IPS-18a (cell line): ENCODE results near the gene CIAO3.

ENCODE experiments used
- H3K27ac ChIP-seq: one replicate; pipeline ENCODE4 v1.5.1; 2013; ENCODE audit warnings: low read length
- H3K27me3 ChIP-seq: one replicate; pipeline ENCODE4 v1.6.1; 2013; ENCODE audit warnings: mild to moderate bottlenecking, low read length; ENCODE audit not compliant: control insufficient read depth, insufficient read depth
- H3K36me3 ChIP-seq: one replicate; pipeline ENCODE4 v1.6.1; 2013; ENCODE audit warnings: low read depth, low read length; ENCODE audit not compliant: control insufficient read depth
- H3K4me1 ChIP-seq: one replicate; pipeline ENCODE4 v1.6.1; 2013; ENCODE audit warnings: low read depth, low read length; ENCODE audit not compliant: control insufficient read depth
- H3K4me3 ChIP-seq: one replicate; pipeline ENCODE4 v1.5.1; 2013; ENCODE audit warnings: low read length
- H3K9ac ChIP-seq: one replicate; pipeline ENCODE4 v1.6.1; 2013; ENCODE audit warnings: mild to moderate bottlenecking, low read length, moderate library complexity
- H3K9me3 ChIP-seq: one replicate; pipeline ENCODE4 v1.6.1; 2013; ENCODE audit warnings: low read depth, low read length; ENCODE audit not compliant: control insufficient read depth

The CIAO3 gene

DNA sequence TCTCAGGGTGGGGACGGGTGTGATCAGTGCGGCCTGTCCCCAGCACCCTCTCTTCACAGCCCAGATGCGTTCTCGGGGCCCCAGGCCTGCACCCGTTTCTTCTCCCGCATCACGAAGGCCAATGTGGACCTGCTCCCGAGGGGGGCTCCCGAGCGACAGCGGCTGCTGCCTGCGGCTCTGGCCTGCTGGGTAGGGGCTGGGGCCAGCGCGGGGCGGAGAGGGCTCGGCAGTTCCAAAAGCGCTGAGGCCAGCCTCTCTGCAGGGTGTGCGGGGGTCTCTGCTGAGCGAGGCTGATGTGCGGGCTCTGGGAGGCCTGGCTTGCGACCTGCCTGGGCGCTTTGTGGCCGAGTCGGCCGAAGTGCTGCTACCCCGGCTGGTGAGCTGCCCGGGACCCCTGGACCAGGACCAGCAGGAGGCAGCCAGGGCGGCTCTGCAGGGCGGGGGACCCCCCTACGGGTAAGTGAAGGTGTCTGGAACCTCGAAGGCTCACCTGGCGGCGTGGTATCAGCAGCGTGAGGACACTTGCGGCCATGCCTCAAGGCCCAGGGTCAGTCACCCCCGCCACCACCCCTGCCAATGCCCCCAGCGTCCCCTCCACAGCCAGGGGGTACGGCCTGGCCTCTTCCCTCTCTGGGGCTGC lies 24.2 kb upstream of the CIAO3 start:
- Histone ChIP-seq H3K4me3 (no peak overlapping the region), H3K36me3 (no peaks in the 10 kb centered on the region), H3K27ac (no peak overlapping the region), H3K9ac (no peak overlapping the region), H3K4me1 (no peaks in the 10 kb centered on the region), H3K9me3 (no peaks in the 10 kb centered on the region), H3K27me3 (no peaks in the 10 kb centered on the region)

DNA sequence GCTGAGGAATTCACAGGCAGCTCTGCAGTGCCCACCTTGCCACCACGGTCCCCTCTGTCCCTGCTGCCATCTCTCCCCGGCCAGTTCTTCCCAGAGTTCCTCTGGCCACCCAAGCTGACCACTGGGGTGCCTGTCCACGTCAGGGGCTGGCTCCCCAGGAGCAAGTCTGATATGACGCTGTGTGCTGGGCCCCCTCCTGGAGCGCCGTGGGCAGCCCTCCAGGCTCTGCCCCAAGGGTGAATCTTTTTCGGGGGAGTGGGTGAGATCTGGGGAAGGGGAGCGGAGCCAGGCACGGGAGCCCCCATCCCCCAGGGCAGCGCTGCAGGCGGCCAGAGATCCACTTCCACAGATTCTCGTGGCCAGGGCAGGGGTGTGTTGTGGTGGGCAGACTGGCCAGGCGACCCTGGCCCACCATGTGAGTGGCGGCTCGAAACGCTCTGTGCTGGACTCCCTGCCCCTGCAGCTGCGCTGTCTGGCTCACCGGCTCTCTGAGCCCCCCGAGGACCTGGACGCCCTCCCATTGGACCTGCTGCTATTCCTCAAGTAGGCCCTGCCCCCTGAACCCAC lies 23.5 kb upstream of the CIAO3 start:
- no peaks in the 10 kb centered on the region for H3K36me3 ChIP-seq
- H3K4me1 ChIP-seq: no peaks in the 10 kb centered on the region
- no peaks in the 10 kb centered on the region for H3K9me3 ChIP-seq
- no peak overlapping the region for H3K9ac ChIP-seq
- H3K27ac ChIP-seq: no peak overlapping the region
- no peaks in the 10 kb centered on the region for H3K27me3 ChIP-seq
- no peak overlapping the region for H3K4me3 ChIP-seq

DNA sequence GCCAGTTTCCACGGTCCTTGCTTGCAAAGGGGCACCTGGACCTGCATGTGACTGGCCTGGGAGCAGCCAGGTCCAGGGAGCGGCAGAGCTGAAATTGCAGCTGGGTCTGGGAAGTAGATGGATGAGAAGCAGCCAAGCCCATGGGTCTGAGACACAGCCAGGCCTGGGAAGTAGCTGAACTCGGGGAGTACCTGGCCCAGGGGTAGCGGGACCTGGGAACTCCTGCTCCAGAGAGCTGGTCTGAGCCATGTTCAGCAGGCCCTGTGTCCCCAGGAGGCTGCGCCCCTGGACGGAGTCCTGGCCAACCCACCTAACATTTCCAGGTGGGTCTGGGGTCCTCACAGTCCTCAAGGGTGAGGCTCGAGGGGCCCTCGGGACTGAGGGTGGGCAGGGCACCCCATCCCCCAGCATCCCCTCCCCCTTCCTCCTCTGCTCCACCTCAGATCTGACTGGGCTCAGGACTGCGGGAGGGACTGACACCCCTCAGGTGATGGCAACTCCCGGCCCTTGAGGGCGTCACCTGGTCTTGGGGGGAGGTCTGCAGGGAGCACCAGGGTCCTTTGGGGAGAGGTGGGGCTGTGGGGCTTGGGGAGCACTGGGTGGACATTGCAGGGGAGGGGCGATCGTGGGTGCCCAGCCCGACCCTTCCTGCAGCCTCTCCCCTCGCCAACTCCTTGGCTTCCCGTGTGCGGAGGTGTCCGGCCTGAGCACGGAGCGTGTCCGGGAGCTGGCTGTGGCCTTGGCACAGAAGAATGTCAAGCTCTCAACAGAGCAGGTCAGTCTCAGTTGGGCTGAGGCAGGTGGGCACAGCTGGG lies 22.8 kb upstream of the CIAO3 start:
- Histone ChIP-seq H3K4me1 (no peaks in the 10 kb centered on the region), H3K4me3 (no peak overlapping the region), H3K27ac (no peak overlapping the region), H3K9ac (no peak overlapping the region), H3K27me3 (no peaks in the 10 kb centered on the region), H3K9me3 (no peaks in the 10 kb centered on the region), H3K36me3 (no peaks in the 10 kb centered on the region)

DNA sequence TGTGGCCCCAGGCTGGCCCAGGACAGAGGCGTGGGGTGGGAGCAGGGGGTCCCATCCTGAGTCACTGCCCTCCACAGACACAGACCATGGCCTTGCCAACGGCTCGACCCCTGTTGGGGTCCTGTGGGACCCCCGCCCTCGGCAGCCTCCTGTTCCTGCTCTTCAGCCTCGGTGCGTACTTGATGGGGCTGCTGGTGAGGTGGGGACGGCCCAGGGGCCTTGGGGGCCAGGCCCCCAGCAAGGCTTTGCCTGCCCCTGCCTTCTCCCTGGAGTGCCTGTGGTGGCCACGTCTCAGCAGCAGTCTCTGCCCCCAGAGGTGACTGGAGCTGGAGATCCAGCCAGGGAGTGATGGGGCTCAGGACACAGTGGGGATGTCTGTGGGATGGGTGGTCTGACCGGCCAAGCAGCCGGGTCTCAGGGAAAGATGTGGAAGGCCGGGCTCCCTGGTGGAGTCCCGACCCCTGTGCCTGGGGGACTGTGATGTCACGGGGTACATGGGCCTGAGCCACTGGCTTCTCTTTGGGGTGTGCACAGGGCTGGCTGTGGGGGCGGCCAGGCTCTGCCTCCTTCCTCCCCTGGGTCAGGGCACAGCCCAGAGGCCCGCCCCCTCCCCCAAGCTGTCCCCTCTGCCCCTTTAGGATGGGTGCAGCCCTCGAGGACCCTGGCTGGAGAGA lies 21.9 kb upstream of the CIAO3 start:
- Histone ChIP-seq H3K4me1 (no peaks in the 10 kb centered on the region), H3K9me3 (no peaks in the 10 kb centered on the region), H3K9ac (no peak overlapping the region), H3K27me3 (no peaks in the 10 kb centered on the region), H3K4me3 (no peak overlapping the region), H3K27ac (no peak overlapping the region), H3K36me3 (no peaks in the 10 kb centered on the region)

DNA sequence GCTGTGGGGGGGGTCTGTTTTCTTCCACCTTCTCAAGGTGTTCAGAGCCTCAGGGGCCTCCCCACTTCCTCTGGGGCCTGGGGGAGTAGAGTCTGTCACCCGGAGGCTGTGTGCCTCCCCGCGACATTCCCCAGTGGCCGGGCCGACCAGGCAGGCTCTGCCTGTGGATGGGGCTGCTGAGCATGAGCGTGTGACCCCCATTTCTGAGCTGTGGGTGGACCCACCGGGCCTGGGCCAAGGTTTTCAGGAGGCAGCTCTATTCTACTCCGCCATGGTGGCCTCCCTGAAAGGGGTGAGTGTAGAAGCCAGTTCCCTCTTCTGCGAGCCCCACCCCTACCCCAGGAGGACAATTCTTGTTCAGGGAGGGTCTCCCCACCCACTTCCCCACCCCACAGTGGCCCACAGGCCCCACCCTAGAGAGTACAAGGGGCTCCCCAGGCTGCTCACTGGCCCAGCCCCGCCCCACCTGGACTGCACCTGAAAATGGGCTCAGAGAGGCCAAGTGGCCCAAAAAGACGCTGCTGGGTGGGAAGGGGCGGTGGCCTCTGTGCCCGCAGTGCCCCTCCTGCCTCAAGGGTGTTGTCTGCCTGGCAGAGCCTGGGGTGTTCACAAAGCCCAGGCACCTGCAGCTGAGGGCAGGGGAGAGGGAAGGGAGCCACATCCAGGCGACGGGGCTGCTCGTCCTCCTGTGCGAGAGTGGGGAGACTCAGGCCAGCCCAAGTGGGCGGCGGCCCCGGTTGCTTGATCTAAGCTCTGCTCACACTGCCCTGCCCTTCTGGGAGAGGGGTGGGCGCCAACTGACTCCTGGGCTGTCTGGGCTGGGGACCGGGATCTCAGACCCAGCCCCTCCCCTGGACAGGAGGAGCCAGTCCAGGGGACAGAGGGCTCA lies 21.1 kb upstream of the CIAO3 start:
- H3K9me3 ChIP-seq: no peaks in the 10 kb centered on the region
- no peaks in the 10 kb centered on the region for H3K36me3 ChIP-seq
- H3K9ac ChIP-seq: no peak overlapping the region
- H3K27me3 ChIP-seq: no peaks in the 10 kb centered on the region
- H3K4me3 ChIP-seq: no peak overlapping the region
- no peak overlapping the region for H3K27ac ChIP-seq
- H3K4me1 ChIP-seq: no peaks in the 10 kb centered on the region

DNA sequence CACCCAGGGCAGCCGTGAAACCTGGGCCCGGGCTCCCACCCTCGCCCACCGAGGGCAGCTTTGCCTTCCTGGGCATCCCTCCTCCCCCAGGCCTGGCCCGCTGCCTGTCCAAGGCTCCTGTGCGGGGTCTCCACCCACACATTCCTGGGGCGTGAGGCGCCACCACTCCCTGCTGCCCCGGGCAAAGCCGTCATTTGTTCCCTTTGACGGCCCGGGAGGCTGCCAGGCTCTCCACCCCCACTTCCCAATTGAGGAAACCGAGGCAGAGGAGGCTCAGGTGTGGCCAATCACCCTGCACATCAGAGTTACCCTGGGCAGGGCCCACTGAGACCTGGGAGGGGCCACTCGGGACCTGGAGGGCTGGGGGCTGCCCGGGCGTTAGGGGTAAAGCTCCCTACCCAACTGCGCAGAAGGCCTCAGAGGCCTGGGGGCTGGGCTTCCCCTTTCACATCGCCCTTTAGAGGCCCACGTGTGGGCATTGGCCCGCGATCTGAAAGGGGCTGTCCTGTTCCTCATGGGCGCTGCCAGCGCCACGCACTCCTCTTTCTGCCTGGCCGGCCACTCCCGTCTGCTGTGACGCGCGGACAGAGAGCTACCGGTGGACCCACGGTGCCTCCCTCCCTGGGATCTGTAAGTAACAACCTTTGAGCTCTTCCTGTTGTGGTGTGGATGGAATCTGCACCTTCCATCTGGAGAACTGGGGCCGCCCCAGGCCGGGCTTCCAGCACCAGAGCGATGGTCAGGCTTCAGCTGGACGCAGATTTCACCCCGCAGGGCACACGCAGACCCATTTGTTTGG lies 19.9 kb upstream of the CIAO3 start, which contains the start of gene MSLN:
TSS of gene MSLN (plus strand) at position 190 of the 799 bp plus-strand sequence. CDS start 1,947 bp downstream, outside the sequence.
- Histone ChIP-seq H3K27me3 (no peaks in the 10 kb centered on the region), H3K4me3 (no peak within 1 kb of the TSS), H3K9ac (no peak within 1 kb of the TSS), H3K27ac (no peak within 1 kb of the TSS), H3K9me3 (no peaks in the 10 kb centered on the region), H3K36me3 (no peaks in the 10 kb centered on the region), H3K4me1 (no peaks in the 10 kb centered on the region)

DNA sequence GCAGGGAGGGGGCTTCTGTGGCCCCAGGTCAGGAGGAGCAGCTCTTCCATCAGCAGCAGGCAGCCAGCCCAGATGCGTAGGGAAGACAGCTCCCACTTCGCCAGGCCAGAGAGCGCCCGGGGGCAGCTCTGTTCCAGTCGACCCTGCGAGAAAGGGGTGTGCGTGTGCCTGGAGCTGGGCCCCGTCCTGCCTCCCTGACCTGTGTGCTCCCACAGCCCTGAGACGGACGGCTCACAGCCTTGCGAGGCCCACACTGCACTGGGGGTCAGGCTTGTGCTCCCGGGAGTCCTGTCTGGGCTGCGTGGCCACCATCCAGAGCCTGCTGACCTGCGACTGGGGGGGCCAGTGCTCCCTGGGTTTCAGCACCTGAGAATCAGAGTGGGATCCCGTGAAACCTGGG lies 19.3 kb upstream of the CIAO3 start:
- no peaks in the 10 kb centered on the region for H3K27me3 ChIP-seq
- H3K4me1 ChIP-seq: no peaks in the 10 kb centered on the region
- no peak overlapping the region for H3K9ac ChIP-seq
- no peak overlapping the region for H3K4me3 ChIP-seq
- no peaks in the 10 kb centered on the region for H3K36me3 ChIP-seq
- no peaks in the 10 kb centered on the region for H3K9me3 ChIP-seq
- H3K27ac ChIP-seq: no peak overlapping the region

DNA sequence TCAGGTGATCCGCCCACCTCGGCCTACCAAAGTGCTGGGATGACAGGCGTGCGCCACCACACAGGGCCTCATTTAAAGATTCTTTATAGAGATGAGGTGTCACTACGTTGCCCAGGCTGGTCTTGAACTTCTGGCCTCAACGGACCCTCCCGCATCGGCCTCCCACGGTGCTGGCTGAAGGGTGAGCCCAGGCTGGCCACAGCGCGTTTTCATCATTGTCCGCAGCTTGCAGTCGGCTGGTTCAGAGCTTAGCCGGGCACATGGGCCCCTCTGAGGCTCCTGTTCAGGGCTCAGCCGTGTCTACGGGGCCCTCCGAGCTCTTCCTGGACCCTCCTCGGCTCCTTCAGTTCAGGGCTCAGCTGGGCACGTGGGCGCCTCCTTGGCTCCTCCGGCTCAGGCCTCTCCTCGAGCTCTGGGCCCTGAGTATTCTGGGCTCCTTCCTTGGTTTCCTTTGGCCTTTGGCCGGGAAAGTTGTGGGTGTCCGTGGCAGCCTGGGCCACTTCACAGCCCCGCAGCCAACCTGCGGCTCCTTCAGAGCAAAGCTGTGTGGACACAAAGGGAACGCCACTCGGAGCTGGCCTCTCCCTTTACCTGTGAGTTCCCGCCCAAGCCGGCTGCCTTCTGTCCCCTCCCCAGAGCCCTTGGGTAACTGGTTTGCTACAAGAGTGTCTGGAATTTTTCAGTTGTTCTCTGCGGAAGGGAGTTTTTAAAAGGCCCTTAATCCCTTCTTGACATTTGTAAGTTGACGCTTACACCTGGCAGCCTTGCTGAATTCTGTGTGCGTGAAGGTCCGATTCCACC lies 18.5 kb upstream of the CIAO3 start:
- Histone ChIP-seq H3K9me3 (no peaks in the 10 kb centered on the region), H3K36me3 (no peaks in the 10 kb centered on the region), H3K27me3 (no peaks in the 10 kb centered on the region), H3K27ac (no peak overlapping the region), H3K9ac (no peak overlapping the region), H3K4me1 (no peaks in the 10 kb centered on the region), H3K4me3 (no peak overlapping the region)

DNA sequence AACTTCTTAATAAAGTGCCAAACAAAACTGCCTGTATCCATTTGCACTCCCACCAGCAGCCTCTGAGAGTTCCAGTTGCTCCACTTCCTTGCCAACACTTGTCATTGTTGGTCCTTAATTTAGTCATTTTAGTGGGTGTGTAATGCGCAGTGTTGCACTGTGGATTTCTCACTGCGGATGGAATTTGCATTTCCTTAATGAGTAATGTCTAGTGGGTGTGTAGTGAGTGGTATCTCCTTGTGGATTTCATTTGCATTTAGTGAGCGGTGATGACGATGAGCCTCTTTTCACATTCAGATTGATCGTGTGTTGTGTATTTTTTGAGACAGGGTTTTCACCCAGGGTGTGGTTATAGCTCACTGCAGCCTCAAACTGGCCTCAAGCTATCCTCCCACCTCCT lies 15.6 kb upstream of the CIAO3 start:
- Histone ChIP-seq H3K4me3 (no peak overlapping the region), H3K9ac (no peak overlapping the region), H3K27me3 (no peaks in the 10 kb centered on the region), H3K27ac (no peak overlapping the region), H3K36me3 (no peaks in the 10 kb centered on the region), H3K9me3 (no peaks in the 10 kb centered on the region), H3K4me1 (peaks cover 12% of the 10 kb centered on the region)

DNA sequence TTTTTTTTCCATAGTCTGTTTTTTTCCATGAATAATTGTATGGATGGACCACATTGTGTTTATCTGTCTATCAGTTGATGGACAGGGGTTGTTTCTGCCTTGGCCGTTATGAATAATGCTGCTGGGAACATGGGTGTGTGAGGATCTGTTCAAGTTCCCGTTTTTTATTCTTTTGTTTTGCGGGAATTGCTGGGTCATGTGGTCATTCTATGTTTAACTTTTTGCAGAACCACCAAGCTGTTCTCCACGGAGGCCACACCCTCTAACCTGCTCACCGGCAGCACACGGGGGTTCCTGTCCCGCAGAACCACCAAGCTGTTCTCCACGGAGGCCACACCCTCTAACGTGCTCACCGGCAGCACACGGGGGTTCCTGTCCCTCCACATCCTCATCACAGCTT lies 13.9 kb upstream of the CIAO3 start:
- H3K9ac ChIP-seq: no peak overlapping the region
- peaks cover 18% of the 10 kb centered on the region for H3K4me1 ChIP-seq
- no peak overlapping the region for H3K4me3 ChIP-seq
- no peaks in the 10 kb centered on the region for H3K27me3 ChIP-seq
- H3K27ac ChIP-seq: no peak overlapping the region
- no peaks in the 10 kb centered on the region for H3K9me3 ChIP-seq
- H3K36me3 ChIP-seq: no peaks in the 10 kb centered on the region
